ENCODE data around the gene GPLD1.
A peak's percentile ranks its signal among the peaks of the same experiment; 100 is the strongest.

GPLD1 gene

GRCh38 chr6:24493945-24494820, 4.8 kb upstream of the GPLD1 start:
- POLR2A ChIA-PET, result interaction anchor here (1.0 to 1.3 kb wide), 2 partner anchors 19 to 23 kb away, joined by 3 to 5 read pairs; no protein-coding TSS in a partner anchor

GRCh38 chr6:24492475-24492874, 3.1 kb upstream of the GPLD1 start:
- ChIA-PET POLR2A (no interaction called here), CTCF (interaction anchor here (0.9 to 11.8 kb wide), 3 partner anchors 9 to 32 kb away, joined by 3 to 127 read pairs (median 4); no protein-coding TSS in a partner anchor)
- no peak for TF ChIP-seq CTCF (IDR thresholded peaks at IDR 0.05; ENCODE audit: control extremely low read depth, extremely low read depth, low read depth, missing control alignments)
- no peak for DNase-seq (ENCODE audit: extremely low spot score)

More at GRCh38 chr6:24493945-24494820, 4.8 kb upstream of the GPLD1 start:
- peak; percentile 22 for DNase-seq (ENCODE audit: extremely low spot score)
- CTCF ChIA-PET, result interaction anchor here (0.8 to 11.8 kb wide), 18 partner anchors 8 to 212 kb away, joined by 3 to 127 read pairs (median 4); no protein-coding TSS in a partner anchor
- TF ChIP-seq CTCF (IDR thresholded peaks at IDR 0.05; ENCODE audit: control extremely low read depth, extremely low read depth, low read depth, missing control alignments), result no peak

- ChIA-PET POLR2A (interaction anchor here (0.7 kb wide), 1 partner anchor 13 kb away, joined by 3 read pairs; no protein-coding TSS in a partner anchor), CTCF (interaction anchor here (2.3 to 11.8 kb wide), 2 partner anchors 11 to 34 kb away, joined by 5 to 127 read pairs; no protein-coding TSS in a partner anchor)
- DNase-seq (ENCODE audit: extremely low spot score), result no peak
- no peak for TF ChIP-seq CTCF (IDR thresholded peaks at IDR 0.05; ENCODE audit: control extremely low read depth, extremely low read depth, low read depth, missing control alignments)
Observed at GRCh38 chr6:24490948-24491347, 1.6 kb upstream of the GPLD1 start.

- CTCF ChIA-PET, result interaction anchor here (0.9 to 11.8 kb wide), 3 partner anchors 10 to 35 kb away, joined by 3 to 127 read pairs (median 5); no protein-coding TSS in a partner anchor
- no peak for DNase-seq (ENCODE audit: extremely low spot score)
- POLR2A ChIA-PET, result no interaction called here
- no peak for TF ChIP-seq CTCF (IDR thresholded peaks at IDR 0.05; ENCODE audit: control extremely low read depth, extremely low read depth, low read depth, missing control alignments)
Observed at GRCh38 chr6:24489881-24490280, 503 bp upstream of the GPLD1 start.

GRCh38 chr6:24486065-24486464, 3.3 kb downstream of the GPLD1 start:
- no peak for DNase-seq (ENCODE audit: extremely low spot score)
- POLR2A ChIA-PET, result no interaction called here
- TF ChIP-seq CTCF (IDR thresholded peaks at IDR 0.05; ENCODE audit: control extremely low read depth, extremely low read depth, low read depth, missing control alignments), result no peak
- CTCF ChIA-PET, result interaction anchor here (0.9 to 1.7 kb wide), 5 partner anchors 9 to 43 kb away, joined by 3 to 9 read pairs (median 3); partner anchors contain the start of gene ALDH5A1

- ChIA-PET CTCF (interaction anchor here (4.3 kb wide), 1 partner anchor 10 kb away, joined by 18 read pairs; the partner anchor contains the start of gene ALDH5A1), POLR2A (no interaction called here)
- no peak for DNase-seq (ENCODE audit: extremely low spot score)
- no peak for TF ChIP-seq CTCF (IDR thresholded peaks at IDR 0.05; ENCODE audit: control extremely low read depth, extremely low read depth, low read depth, missing control alignments)
Observed at GRCh38 chr6:24484657-24485323, 4.6 kb downstream of the GPLD1 start.

All from GM10248 (cell line).